ENCODE results near the gene GTF2IRD1. TPM values are rescaled to one million over a fixed set of nuclear protein-coding genes. Genes with fewer than 3 reads are reported as not detected.

Gene GTF2IRD1
- total RNA-seq, 1 experiment from 2014 or later = 54.0 TPM

DNA sequence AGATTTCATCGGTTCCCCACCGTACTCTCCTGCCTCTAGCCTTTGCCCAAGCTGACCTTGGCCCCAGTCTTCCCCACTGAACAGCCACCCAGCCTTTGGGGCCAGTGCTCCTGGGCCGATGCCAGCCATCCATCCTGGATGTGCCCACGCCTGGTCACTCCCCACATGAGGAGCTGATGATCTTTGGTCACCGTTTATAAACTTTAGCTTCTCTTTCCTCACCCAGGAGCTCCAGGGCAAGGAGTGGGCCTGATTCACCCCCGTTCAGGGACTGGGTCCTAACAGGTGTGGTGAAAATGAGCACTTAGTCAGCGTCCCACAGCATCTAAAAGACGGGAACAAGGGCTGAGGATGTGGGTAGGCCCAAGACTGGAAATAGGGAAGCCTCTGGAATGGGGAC, 22.9 kb downstream of the GTF2IRD1 start:
- Histone ChIP-seq H3K9me3 (ENCODE audit: control insufficient read depth, insufficient read depth, low read depth, low read length) (no peaks in the 10 kb centered on the region), H3K27me3 (ENCODE audit: control insufficient read depth, insufficient read depth, low read length) (no peaks in the 10 kb centered on the region), H3K4me3 (ENCODE audit: low read depth in 2 of 2, low read length in 2 of 2) (no peak overlapping the region), H3K4me1 (ENCODE audit: control insufficient read depth, insufficient read depth, low read length) (peaks cover 47% of the 10 kb centered on the region), H3K36me3 (ENCODE audit: control insufficient read depth, insufficient read depth, low read length) (no peaks in the 10 kb centered on the region), H3K27ac (ENCODE audit: low read length) (peak overlapping the region; percentile 45; the same call in 1 of the 2 replicates)
- no peak for TF ChIP-seq TCF7L2 (IDR thresholded peaks at IDR 0.05; ENCODE audit: low read depth, low read length)
- TF ChIP-seq, protein P1, sequence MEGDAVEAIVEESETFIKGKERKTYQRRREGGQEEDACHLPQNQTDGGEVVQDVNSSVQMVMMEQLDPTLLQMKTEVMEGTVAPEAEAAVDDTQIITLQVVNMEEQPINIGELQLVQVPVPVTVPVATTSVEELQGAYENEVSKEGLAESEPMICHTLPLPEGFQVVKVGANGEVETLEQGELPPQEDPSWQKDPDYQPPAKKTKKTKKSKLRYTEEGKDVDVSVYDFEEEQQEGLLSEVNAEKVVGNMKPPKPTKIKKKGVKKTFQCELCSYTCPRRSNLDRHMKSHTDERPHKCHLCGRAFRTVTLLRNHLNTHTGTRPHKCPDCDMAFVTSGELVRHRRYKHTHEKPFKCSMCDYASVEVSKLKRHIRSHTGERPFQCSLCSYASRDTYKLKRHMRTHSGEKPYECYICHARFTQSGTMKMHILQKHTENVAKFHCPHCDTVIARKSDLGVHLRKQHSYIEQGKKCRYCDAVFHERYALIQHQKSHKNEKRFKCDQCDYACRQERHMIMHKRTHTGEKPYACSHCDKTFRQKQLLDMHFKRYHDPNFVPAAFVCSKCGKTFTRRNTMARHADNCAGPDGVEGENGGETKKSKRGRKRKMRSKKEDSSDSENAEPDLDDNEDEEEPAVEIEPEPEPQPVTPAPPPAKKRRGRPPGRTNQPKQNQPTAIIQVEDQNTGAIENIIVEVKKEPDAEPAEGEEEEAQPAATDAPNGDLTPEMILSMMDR (IDR thresholded peaks at IDR 0.05) = no peak
- TF ChIP-seq, protein P2, sequence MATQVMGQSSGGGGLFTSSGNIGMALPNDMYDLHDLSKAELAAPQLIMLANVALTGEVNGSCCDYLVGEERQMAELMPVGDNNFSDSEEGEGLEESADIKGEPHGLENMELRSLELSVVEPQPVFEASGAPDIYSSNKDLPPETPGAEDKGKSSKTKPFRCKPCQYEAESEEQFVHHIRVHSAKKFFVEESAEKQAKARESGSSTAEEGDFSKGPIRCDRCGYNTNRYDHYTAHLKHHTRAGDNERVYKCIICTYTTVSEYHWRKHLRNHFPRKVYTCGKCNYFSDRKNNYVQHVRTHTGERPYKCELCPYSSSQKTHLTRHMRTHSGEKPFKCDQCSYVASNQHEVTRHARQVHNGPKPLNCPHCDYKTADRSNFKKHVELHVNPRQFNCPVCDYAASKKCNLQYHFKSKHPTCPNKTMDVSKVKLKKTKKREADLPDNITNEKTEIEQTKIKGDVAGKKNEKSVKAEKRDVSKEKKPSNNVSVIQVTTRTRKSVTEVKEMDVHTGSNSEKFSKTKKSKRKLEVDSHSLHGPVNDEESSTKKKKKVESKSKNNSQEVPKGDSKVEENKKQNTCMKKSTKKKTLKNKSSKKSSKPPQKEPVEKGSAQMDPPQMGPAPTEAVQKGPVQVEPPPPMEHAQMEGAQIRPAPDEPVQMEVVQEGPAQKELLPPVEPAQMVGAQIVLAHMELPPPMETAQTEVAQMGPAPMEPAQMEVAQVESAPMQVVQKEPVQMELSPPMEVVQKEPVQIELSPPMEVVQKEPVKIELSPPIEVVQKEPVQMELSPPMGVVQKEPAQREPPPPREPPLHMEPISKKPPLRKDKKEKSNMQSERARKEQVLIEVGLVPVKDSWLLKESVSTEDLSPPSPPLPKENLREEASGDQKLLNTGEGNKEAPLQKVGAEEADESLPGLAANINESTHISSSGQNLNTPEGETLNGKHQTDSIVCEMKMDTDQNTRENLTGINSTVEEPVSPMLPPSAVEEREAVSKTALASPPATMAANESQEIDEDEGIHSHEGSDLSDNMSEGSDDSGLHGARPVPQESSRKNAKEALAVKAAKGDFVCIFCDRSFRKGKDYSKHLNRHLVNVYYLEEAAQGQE (IDR thresholded peaks at IDR 0.05; ENCODE audit: insufficient read depth in 1 of 2, low read depth in 2 of 2, low read length in 1 of 2) = no peak
- TF ChIP-seq POLR2AphosphoS5 (IDR thresholded peaks at IDR 0.05; ENCODE audit: low read depth, low read length) = no peak
- no peak for TF ChIP-seq SIN3A (IDR thresholded peaks at IDR 0.05; ENCODE audit: borderline replicate concordance, insufficient read depth, low read depth, low read length)
- ATAC-seq (no peak), DNase-seq (ENCODE audit: low read depth, low spot score) (no peak)
- in situ Hi-C loops (cut with HindIII; ENCODE audit: low pct_unique_long_range_greater_than_20kb, low sequenced_read_pairs) (no loop called here), intact Hi-C loops (cut with micrococcal nuclease; ENCODE audit: unreplicated experiment) (no loop called here)
- POLR2A ChIA-PET = interaction anchor here (0.6 kb wide), 1 partner anchor 24 kb away, joined by 4 read pairs; no protein-coding TSS in a partner anchor
- CTCF ChIA-PET = no interaction called here
- no TSS peak for BruUV-seq (replicated peaks)

DNA sequence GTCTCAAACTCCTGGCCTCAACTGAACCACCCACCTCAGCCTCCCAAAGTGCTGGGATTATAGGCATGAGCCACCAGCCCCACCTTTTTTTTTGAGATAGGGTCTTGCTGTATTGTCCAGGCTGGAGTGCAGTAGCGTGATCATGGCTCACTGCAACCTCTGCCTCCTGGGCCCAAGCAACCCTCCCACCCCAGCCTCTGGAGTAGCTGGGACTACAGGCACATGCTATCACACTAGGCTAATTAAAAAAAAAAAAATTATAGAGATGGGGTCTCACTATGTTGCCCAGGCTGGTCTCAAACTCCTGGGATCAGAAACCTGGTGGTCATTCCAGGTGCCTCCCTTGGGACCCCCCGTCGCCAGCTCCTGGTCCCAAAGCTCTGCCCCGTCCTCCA, 25.0 kb downstream of the GTF2IRD1 start:
- H3K4me3 ChIP-seq (ENCODE audit: low read depth in 2 of 2, low read length in 2 of 2) = no peak overlapping the region
- peaks cover 68% of the 10 kb centered on the region for H3K4me1 ChIP-seq (ENCODE audit: control insufficient read depth, insufficient read depth, low read length)
- DNase-seq (ENCODE audit: low read depth, low spot score) = no peak
- no peaks in the 10 kb centered on the region for H3K36me3 ChIP-seq (ENCODE audit: control insufficient read depth, insufficient read depth, low read length)
- CTCF ChIA-PET = interaction anchor here (0.5 to 1.3 kb wide), 2 partner anchors 88 to 192 kb away, joined by 3 to 5 read pairs; no protein-coding TSS in a partner anchor
- in situ Hi-C loops (cut with HindIII; ENCODE audit: low pct_unique_long_range_greater_than_20kb, low sequenced_read_pairs) = no loop called here
- H3K27ac ChIP-seq (ENCODE audit: low read length) = peak overlapping the region; percentile 72
- TF ChIP-seq TCF7L2 (IDR thresholded peaks at IDR 0.05; ENCODE audit: low read depth, low read length) (no peak), SIN3A (IDR thresholded peaks at IDR 0.05; ENCODE audit: borderline replicate concordance, insufficient read depth, low read depth, low read length) (no peak), POLR2AphosphoS5 (IDR thresholded peaks at IDR 0.05; ENCODE audit: low read depth, low read length) (no peak)
- TF ChIP-seq, protein P1 (IDR thresholded peaks at IDR 0.05) = no peak
- TF ChIP-seq, protein P2 (IDR thresholded peaks at IDR 0.05; ENCODE audit: insufficient read depth in 1 of 2, low read depth in 2 of 2, low read length in 1 of 2) = no peak
- no peaks in the 10 kb centered on the region for H3K9me3 ChIP-seq (ENCODE audit: control insufficient read depth, insufficient read depth, low read depth, low read length)
- ATAC-seq = no peak
- no TSS peak for BruUV-seq (replicated peaks)
- intact Hi-C loops (cut with micrococcal nuclease; ENCODE audit: unreplicated experiment) = no loop called here
- no peaks in the 10 kb centered on the region for H3K27me3 ChIP-seq (ENCODE audit: control insufficient read depth, insufficient read depth, low read length)
- POLR2A ChIA-PET = interaction anchor here (0.7 kb wide), 1 partner anchor 646 kb away, joined by 4 read pairs; no protein-coding TSS in a partner anchor
